Spleen (tissue), 7 donors: ENCODE measurements around the gene HNRNPH2.

Experiments
- POLR2AphosphoS5 ChIP-seq, 3 donors: sonication (generic); formaldehyde crosslinking; IDR thresholded peaks; one replicate each; pipeline ENCODE4 v1.5.1; 2017; ENCODE audit warnings: antibody characterized with exemption in 3 of 3
- TF ChIP-seq, protein P1 (sequence below), 11 experiments: fragments of 200-600 bp in 7 of 11; fragments of 450-650 bp in 4 of 11; sonication (generic) in 4 of 11; IDR thresholded peaks in 8 of 11; conservative IDR thresholded peaks in 3 of 11; 1 replicate in 7 of 11; 2 replicates in 4 of 11; pipeline versions ENCODE4 v1.4.0 to v1.8.0; 2016 to 2021; ENCODE audit warnings: antibody characterized with exemption in 11 of 11, inconsistent platforms in 4 of 11, mild to moderate bottlenecking in 1 of 11
- donor health status: DM: no; HTN: no; CAD: no; lungs with moderate emphysema.
- donor health status: DM: no; HTN: no; CAD: no.
- donor health status: DM: no; HTN: no; CAD: no.

DNA sequence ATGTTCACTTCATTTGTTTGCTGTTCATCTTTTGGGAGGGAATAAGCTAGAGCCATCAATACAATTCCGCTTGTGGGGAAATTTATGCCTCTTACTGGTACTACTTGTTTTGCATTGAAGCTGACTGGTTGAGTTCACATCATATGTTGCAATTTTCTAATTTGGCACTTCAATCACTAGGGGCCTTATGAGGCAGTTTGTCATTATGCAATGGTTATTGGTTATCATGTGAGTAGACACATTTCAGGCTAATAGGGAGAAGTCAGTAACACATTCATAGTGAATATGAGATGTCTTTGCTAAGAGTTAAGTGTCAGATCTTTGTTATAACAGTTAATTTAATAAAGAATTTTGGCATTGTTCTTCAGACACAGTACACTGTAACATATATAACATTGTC, 12.2 kb upstream of the HNRNPH2 start:
- TF ChIP-seq, protein P1, sequence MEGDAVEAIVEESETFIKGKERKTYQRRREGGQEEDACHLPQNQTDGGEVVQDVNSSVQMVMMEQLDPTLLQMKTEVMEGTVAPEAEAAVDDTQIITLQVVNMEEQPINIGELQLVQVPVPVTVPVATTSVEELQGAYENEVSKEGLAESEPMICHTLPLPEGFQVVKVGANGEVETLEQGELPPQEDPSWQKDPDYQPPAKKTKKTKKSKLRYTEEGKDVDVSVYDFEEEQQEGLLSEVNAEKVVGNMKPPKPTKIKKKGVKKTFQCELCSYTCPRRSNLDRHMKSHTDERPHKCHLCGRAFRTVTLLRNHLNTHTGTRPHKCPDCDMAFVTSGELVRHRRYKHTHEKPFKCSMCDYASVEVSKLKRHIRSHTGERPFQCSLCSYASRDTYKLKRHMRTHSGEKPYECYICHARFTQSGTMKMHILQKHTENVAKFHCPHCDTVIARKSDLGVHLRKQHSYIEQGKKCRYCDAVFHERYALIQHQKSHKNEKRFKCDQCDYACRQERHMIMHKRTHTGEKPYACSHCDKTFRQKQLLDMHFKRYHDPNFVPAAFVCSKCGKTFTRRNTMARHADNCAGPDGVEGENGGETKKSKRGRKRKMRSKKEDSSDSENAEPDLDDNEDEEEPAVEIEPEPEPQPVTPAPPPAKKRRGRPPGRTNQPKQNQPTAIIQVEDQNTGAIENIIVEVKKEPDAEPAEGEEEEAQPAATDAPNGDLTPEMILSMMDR (IDR thresholded peaks at IDR 0.05 in 8 of 11, conservative IDR thresholded peaks at IDR 0.05 in 3 of 11): no peak
- no peak for TF ChIP-seq POLR2AphosphoS5 (IDR thresholded peaks at IDR 0.05)
